ENCODE data around the gene CAPN12. TPM values are rescaled to one million over a fixed set of nuclear protein-coding genes. Genes with fewer than 3 reads are reported as not detected.

CAPN12 gene
- polyA plus RNA-seq, 1 experiment = 0.75 TPM

DNA sequence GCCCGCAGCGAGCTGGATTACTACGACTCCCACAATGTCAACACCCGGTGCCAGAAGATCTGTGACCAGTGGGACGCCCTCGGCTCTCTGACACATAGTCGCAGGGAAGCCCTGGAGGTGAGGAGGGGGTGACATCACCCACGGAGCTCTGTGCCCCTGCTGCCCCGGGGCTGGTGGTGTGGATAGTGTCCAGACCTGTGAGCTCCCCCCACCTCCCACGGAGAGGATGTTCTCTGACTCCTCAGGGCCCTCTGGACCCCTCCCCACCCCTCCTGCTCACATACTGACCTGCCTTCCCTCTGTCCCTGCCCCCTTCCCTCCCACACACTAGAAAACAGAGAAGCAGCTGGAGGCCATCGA lies 20.7 kb downstream of the CAPN12 start:
- DNase-seq (ENCODE audit: low read depth) = no peak
- H3K27me3 ChIP-seq (ENCODE audit: control insufficient read depth, insufficient read depth, low read length) = no peaks in the 10 kb centered on the region
- TF ChIP-seq, protein P1, sequence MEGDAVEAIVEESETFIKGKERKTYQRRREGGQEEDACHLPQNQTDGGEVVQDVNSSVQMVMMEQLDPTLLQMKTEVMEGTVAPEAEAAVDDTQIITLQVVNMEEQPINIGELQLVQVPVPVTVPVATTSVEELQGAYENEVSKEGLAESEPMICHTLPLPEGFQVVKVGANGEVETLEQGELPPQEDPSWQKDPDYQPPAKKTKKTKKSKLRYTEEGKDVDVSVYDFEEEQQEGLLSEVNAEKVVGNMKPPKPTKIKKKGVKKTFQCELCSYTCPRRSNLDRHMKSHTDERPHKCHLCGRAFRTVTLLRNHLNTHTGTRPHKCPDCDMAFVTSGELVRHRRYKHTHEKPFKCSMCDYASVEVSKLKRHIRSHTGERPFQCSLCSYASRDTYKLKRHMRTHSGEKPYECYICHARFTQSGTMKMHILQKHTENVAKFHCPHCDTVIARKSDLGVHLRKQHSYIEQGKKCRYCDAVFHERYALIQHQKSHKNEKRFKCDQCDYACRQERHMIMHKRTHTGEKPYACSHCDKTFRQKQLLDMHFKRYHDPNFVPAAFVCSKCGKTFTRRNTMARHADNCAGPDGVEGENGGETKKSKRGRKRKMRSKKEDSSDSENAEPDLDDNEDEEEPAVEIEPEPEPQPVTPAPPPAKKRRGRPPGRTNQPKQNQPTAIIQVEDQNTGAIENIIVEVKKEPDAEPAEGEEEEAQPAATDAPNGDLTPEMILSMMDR (IDR thresholded peaks at IDR 0.05; ENCODE audit: insufficient read depth, low read depth, low read length) = no peak
- CTCF ChIA-PET = interaction anchor here (0.6 to 1.8 kb wide), 3 partner anchors 75 to 207 kb away, joined by 3 to 5 read pairs (median 3); partner anchors contain the start of genes MRPS12 and SARS2
- peaks cover 84% of the 10 kb centered on the region for H3K36me3 ChIP-seq (ENCODE audit: control insufficient read depth, insufficient read depth, low read length)
- POLR2A ChIA-PET = interaction anchor here (0.5 kb wide), 1 partner anchor 74 kb away, joined by 3 read pairs; no protein-coding TSS in a partner anchor
- no peak overlapping the region for H3K4me3 ChIP-seq (ENCODE audit: low read depth, low read length)

DNA sequence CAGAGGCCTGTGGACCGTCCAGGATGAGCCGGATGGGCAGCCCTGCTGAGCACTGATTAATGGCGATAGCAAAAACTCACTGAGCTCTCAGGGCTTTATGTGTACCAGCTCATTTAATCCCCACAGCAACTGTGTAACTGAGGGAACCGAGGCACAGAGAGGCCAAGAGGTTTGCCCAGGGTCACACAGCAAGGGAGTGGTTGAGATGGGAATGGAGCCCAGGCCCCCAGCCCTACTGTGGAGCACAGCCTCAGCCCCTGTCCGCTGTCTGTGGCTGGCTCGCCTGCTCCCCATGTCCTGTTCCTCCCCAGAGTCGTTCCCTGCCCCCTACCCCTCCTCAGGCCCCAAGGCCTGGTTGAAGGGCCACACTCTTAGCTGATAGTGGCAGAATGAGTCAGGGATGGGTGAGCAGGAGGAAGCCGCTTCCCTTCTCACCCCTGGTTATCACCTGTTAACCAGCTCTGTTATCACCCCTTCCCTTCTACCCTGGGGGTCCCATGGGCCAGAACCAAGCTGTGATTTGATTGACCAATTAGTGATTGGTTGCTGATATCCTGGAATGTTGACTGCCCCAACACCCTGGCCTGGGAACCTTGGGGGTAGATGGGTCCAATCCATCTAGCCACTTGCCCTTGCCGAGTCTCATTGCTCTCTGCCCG lies 21.2 kb downstream of the CAPN12 start:
- H3K36me3 ChIP-seq (ENCODE audit: control insufficient read depth, insufficient read depth, low read length) = peaks cover 83% of the 10 kb centered on the region
- TF ChIP-seq, protein P1 (IDR thresholded peaks at IDR 0.05; ENCODE audit: insufficient read depth, low read depth, low read length) = no peak
- no peak for DNase-seq (ENCODE audit: low read depth)
- ChIA-PET POLR2A (interaction anchor here (0.5 to 0.6 kb wide), 2 partner anchors 52 to 73 kb away, joined by 3 to 6 read pairs; no protein-coding TSS in a partner anchor), CTCF (interaction anchor here (0.6 to 1.8 kb wide), 3 partner anchors 74 to 207 kb away, joined by 3 to 5 read pairs (median 4); partner anchors contain the start of genes MRPS12 and SARS2)
- H3K27me3 ChIP-seq (ENCODE audit: control insufficient read depth, insufficient read depth, low read length) = no peaks in the 10 kb centered on the region
- no peak overlapping the region for H3K4me3 ChIP-seq (ENCODE audit: low read depth, low read length)

DNA sequence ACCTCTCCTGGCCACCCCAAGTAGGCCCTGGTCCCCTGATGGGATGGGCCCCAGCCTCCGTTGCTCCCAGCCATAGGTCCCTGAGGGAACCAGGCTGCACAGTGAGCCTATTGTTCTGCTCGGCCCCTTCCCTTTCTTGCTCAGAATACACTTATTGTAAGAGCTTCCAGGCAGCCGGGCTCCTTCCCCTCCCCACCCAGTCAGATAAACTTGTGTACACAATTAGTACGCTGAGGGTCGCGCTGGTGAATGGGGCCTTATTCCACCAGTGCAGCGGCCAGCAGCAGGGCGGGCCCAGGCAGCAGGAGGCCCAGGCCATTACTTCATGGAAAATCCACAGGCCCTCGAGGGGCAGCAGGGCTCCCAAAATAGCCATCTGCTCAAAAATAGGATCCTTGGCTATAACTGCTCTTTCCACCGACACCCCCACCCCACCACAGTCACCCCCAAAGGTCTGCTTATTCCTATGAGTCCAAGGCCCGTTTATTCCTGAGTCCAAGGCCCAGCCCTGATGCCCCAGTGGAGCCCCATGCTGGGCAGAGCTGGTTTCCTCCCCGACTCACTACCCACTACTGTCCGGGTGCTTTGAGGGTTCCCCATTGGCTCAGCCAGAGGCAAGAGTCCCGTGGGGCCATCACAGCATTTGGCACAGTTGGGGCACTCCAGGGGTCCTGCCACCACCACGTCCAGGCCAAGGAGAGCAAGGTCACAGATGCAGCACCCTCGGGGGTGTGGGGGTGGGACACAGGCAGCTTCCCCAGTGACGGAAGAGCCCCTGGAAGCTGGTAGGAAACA lies 22.1 kb downstream of the CAPN12 start:
- H3K27me3 ChIP-seq (ENCODE audit: control insufficient read depth, insufficient read depth, low read length) = no peaks in the 10 kb centered on the region
- TF ChIP-seq, protein P1 (IDR thresholded peaks at IDR 0.05; ENCODE audit: insufficient read depth, low read depth, low read length) = no peak
- peaks cover 84% of the 10 kb centered on the region for H3K36me3 ChIP-seq (ENCODE audit: control insufficient read depth, insufficient read depth, low read length)
- ChIA-PET CTCF (interaction anchor here (1.5 to 1.8 kb wide), 2 partner anchors 85 to 208 kb away, joined by 4 to 5 read pairs; partner anchors contain the start of genes MRPS12 and SARS2), POLR2A (interaction anchor here (0.6 kb wide), 1 partner anchor 51 kb away, joined by 6 read pairs; no protein-coding TSS in a partner anchor)
- H3K4me3 ChIP-seq (ENCODE audit: low read depth, low read length) = no peak overlapping the region
- no peak for DNase-seq (ENCODE audit: low read depth)

DNA sequence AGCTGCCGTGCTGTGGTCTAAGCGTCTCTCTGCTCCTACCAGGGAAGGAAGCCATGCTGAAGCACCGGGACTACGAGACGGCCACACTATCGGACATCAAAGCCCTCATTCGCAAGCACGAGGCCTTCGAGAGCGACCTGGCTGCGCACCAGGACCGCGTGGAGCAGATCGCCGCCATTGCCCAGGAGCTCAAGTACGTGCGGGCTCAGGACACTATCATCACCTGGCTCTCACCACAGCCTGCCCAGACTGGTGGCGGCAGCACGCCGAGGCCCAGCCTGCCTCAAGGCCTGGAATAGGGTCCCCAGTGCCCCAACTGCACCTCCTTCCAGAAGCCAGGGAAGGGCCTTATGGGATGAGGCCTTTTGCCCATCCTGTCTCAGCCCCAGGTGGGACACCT lies 22.8 kb downstream of the CAPN12 start:
- TF ChIP-seq, protein P1 (IDR thresholded peaks at IDR 0.05; ENCODE audit: insufficient read depth, low read depth, low read length) = no peak
- H3K4me3 ChIP-seq (ENCODE audit: low read depth, low read length) = no peak overlapping the region
- H3K36me3 ChIP-seq (ENCODE audit: control insufficient read depth, insufficient read depth, low read length) = peaks cover 80% of the 10 kb centered on the region
- no peaks in the 10 kb centered on the region for H3K27me3 ChIP-seq (ENCODE audit: control insufficient read depth, insufficient read depth, low read length)
- DNase-seq (ENCODE audit: low read depth) = no peak
- ChIA-PET CTCF (interaction anchor here (1.5 kb wide), 1 partner anchor 85 kb away, joined by 4 read pairs; no protein-coding TSS in a partner anchor), POLR2A (no interaction called here)
